ENCODE results near the gene RNMT.

- TF ChIP-seq, protein P1, sequence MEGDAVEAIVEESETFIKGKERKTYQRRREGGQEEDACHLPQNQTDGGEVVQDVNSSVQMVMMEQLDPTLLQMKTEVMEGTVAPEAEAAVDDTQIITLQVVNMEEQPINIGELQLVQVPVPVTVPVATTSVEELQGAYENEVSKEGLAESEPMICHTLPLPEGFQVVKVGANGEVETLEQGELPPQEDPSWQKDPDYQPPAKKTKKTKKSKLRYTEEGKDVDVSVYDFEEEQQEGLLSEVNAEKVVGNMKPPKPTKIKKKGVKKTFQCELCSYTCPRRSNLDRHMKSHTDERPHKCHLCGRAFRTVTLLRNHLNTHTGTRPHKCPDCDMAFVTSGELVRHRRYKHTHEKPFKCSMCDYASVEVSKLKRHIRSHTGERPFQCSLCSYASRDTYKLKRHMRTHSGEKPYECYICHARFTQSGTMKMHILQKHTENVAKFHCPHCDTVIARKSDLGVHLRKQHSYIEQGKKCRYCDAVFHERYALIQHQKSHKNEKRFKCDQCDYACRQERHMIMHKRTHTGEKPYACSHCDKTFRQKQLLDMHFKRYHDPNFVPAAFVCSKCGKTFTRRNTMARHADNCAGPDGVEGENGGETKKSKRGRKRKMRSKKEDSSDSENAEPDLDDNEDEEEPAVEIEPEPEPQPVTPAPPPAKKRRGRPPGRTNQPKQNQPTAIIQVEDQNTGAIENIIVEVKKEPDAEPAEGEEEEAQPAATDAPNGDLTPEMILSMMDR (IDR thresholded peaks at IDR 0.05; ENCODE audit: insufficient read depth, low read depth, low read length), result no peak
- no peak for TF ChIP-seq EZH2 (IDR thresholded peaks at IDR 0.05; ENCODE audit: insufficient read depth, low read length)
Observed at GRCh38 chr18:13716916-13717315, 9.6 kb upstream of the RNMT start.

Measured in astrocyte (in vitro differentiated cells and primary cell).